ENCODE data around the gene TSHZ2.
"Not testable (repeated sequence)": the region's sequence is repeated elsewhere in the genome, so short reads cannot be mapped to it uniquely, and the experiment has no call there.

Gene TSHZ2

GRCh38 chr20:53438368-53438767 is 466.2 kb downstream of the TSHZ2 start:
- no peak for DNase-seq

- no peak for DNase-seq
Measured at GRCh38 chr20:53439046-53439445, 466.9 kb downstream of the TSHZ2 start.

GRCh38 chr20:53439616-53440015 is 467.5 kb downstream of the TSHZ2 start:
- DNase-seq: no peak

- no peak for DNase-seq
Measured at GRCh38 chr20:53444401-53445149, 472.4 kb downstream of the TSHZ2 start.

- DNase-seq: no peak
Measured at GRCh38 chr20:53445321-53445731, 473.2 kb downstream of the TSHZ2 start.

- no peak for DNase-seq
Measured at GRCh38 chr20:53445932-53446331, 473.8 kb downstream of the TSHZ2 start.

- DNase-seq: no peak
Measured at GRCh38 chr20:53447316-53447715, 475.2 kb downstream of the TSHZ2 start.

GRCh38 chr20:53448426-53448825 is 476.3 kb downstream of the TSHZ2 start:
- DNase-seq: no peak

GRCh38 chr20:53448875-53449274 is 476.7 kb downstream of the TSHZ2 start:
- DNase-seq: no peak

GRCh38 chr20:53453076-53453475 is 480.9 kb downstream of the TSHZ2 start:
- no peak for DNase-seq

GRCh38 chr20:53454675-53455276 is 482.6 kb downstream of the TSHZ2 start:
- no peak for DNase-seq

GRCh38 chr20:53463101-53463972 is 491.2 kb downstream of the TSHZ2 start:
- DNase-seq: no peak

- DNase-seq: no peak
Measured at GRCh38 chr20:53466279-53466678, 494.1 kb downstream of the TSHZ2 start.

GRCh38 chr20:53468587-53468986 is 496.4 kb downstream of the TSHZ2 start:
- DNase-seq: no peak

- not testable (repeated sequence) for DNase-seq
Measured at GRCh38 chr20:53472859-53473258, 500.7 kb downstream of the TSHZ2 start.

GRCh38 chr20:53480913-53481312 is 508.8 kb downstream of the TSHZ2 start:
- no peak for DNase-seq

- no peak for DNase-seq
Measured at GRCh38 chr20:53487461-53488200, 515.5 kb downstream of the TSHZ2 start.

- DNase-seq: no peak
Measured at GRCh38 chr20:53488775-53489272, 516.7 kb downstream of the TSHZ2 start.

- DNase-seq: no peak
Measured at GRCh38 chr20:53489528-53489927, 517.4 kb downstream of the TSHZ2 start.

- DNase-seq: no peak
Measured at GRCh38 chr20:53490620-53491019, 518.5 kb downstream of the TSHZ2 start.

- no peak for DNase-seq
Measured at GRCh38 chr20:53491462-53491861, 519.3 kb downstream of the TSHZ2 start.

- DNase-seq: no peak
Measured at GRCh38 chr20:53492212-53492611, 520.1 kb downstream of the TSHZ2 start.
